ENCODE results near the gene FAM168A.

GRCh38 chr11:73536961-73537360 is 61.0 kb downstream of the FAM168A start:
- TF ChIP-seq ZNF317 (CRISPR knock-in tag; IDR thresholded peaks at IDR 0.05; ENCODE audit: borderline replicate concordance, low read depth) = no peak
- no peak for TF ChIP-seq CTCF (IDR thresholded peaks at IDR 0.05)
- TF ChIP-seq NFYB (CRISPR knock-in tag; conservative IDR thresholded peaks at IDR 0.05; ENCODE audit: low read depth) = no peak
- no peak for TF ChIP-seq USF2 (CRISPR knock-in tag; IDR thresholded peaks at IDR 0.05)
- TF ChIP-seq ZNF263 (CRISPR knock-in tag; IDR thresholded peaks at IDR 0.05; ENCODE audit: low read depth) = no peak
